GM19438 (cell line): ENCODE measurements around the gene LRRC7.
"Not testable (repeated sequence)": the region's sequence is repeated elsewhere in the genome, so short reads cannot be mapped to it uniquely, and the experiment has no call there.

Source experiments
- ATAC-seq: cut with Tn5 transposase; IDR thresholded peaks from one replicate; pipeline ENCODE4 v1.9.1; 2021; ENCODE audit warnings: low read depth; ENCODE audit not compliant: unreplicated experiment

Gene LRRC7

GRCh38 chr1:69688193-69688592 lies 120.5 kb downstream of the LRRC7 start:
- no peak for ATAC-seq

DNA sequence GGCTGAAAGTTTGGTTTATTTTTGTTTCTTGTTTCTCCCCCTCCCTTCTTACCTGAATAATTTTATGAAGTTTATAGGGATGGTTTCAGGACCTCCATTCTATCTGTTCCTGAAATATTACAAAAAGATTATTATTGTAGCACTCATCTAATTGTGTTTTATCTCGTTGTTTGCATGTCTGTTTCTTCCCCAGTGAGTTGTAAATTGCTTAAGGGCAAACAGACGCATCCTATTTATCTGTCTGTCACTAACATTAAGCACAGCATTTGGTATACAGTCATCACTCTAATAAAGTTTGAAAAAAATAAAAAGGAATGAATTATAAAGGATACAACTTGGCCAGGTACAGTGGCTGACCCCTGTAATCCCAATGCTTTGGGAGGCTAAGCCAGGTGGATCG lies 123.5 kb downstream of the LRRC7 start:
- ATAC-seq, result no peak

- ATAC-seq, result no peak
Measured at GRCh38 chr1:69693921-69694675, 126.4 kb downstream of the LRRC7 start.

DNA sequence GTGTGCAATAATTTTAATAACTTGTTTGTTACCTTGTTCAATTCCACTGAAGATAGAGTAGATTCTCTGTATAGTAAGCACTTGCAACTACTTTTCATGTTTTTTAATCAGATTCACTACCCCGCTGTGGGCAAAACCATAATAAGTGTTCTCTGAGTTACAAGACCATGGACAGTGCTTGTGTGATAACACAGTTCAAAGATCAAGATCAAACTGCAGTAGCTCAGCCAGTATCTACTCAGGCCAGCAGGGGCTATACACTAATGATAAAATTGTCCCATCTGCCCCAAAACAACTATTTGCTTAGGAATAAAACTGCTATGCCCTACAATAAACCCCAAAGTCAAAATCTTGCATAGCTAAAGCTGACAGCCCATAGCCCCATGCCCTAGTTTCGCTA lies 129.6 kb downstream of the LRRC7 start:
- no peak for ATAC-seq

GRCh38 chr1:69700770-69701169 lies 133.0 kb downstream of the LRRC7 start:
- no peak for ATAC-seq

GRCh38 chr1:69702085-69702484 lies 134.4 kb downstream of the LRRC7 start:
- ATAC-seq, result no peak

DNA sequence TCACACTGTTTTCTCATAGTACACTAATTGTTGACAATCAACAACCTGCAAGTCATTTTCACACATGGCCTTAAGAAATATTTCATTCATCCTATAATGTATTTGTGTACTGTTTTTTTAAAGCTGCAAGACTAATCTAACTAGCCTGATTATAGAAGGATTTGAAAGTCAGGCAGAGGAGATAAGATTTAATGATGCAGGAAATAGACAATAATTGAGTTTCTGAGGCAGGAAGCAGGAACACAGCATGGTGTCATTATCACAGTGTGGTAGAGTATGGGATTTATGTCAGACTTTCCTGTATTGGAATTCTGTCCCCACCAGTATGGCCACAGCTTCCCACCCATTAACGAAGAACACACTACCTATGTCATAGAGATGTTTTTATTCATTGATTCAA lies 138.8 kb downstream of the LRRC7 start:
- ATAC-seq, result no peak

DNA sequence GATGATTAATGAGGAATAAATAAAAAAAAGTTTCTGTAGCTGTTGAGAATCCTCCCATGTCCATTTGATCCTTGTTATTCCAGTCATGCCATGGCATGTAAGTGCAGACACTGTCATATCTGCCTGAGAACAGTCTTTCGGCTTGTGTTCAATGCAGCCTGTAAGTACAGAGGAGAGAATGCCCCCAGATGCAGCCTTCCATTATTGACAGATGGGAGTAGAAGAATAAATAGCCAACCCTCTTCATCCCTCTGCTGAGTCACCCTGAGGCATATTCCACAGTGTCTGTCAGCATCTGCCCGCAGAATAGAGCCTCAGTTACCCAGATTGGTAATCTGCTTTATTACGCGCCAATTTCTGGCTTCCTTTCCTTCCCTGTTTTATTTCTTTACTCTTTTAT lies 139.4 kb downstream of the LRRC7 start:
- no peak for ATAC-seq

GRCh38 chr1:69710484-69711189 lies 142.9 kb downstream of the LRRC7 start:
- ATAC-seq, result no peak

DNA sequence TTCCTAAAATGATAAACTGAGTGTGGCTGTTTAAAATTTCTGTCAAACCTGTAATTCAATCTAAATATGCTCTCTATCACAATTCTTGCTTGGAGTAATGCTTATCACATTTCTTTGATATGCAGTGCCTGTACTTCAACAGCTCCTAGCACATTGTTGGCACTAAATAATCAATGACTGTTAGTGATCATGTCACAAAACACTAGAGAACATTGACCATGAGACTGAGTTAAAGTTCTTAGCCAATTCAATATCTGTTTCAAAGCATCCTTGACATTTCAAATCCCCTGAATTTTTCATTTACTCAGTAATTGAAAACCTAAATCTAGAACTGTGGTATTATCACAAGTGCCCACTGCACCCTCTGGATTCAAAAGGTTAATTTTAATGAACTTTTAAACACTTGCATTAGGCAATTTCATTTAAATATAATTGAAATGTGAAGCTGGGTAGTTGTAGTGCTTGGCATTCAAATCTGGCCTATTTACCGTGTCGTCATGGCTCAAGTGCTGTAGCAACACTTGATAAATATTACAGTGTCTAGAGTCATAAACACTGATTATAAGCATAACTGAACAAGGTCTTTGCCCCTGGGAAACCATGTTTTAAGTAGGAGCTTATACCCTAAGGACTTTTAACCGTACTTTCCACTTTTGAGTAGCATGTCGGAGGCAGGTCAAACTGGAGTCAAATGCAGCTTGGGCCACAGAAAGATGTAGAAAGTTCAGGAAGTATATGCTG lies 143.6 kb downstream of the LRRC7 start:
- ATAC-seq, result no peak

- ATAC-seq, result not testable (repeated sequence)
Measured at GRCh38 chr1:69717834-69718233, 150.1 kb downstream of the LRRC7 start.

DNA sequence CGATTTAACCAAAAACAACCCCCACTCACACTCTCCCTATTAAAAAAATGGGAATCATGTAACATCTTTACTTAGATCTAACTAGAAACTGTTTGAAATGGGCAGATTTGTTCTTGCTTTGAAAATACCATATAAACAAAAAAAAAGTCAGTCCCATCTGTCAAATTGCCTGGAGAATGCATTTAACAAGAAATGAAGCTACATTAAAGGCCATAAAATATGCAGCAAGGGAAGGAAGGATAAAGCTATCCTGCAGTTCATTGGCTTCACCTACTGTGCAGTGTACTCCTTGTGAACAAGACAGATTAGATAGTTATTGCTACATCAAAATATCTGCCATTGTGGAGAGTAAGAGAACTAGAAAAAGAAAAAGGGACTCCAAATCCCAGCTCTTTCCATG lies 160.5 kb downstream of the LRRC7 start:
- no peak for ATAC-seq

DNA sequence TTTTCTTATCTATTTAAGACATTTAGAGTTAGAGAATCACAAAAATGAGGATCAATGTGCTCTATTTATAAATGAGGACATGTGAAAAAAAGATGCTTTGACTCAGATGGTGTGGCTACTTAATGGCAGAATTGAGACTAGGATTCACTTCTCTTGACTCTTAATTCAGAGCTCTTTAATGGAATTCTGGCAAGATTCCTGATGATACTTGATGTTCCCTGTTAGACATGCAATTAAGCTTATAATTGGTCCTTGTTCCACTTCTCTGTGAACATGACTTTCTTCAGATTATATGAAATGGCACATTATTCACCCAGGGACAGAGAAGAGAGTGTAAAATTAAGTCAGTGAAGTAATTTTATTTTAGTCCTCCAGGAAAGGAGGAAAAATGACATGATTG lies 165.3 kb downstream of the LRRC7 start:
- ATAC-seq, result no peak

DNA sequence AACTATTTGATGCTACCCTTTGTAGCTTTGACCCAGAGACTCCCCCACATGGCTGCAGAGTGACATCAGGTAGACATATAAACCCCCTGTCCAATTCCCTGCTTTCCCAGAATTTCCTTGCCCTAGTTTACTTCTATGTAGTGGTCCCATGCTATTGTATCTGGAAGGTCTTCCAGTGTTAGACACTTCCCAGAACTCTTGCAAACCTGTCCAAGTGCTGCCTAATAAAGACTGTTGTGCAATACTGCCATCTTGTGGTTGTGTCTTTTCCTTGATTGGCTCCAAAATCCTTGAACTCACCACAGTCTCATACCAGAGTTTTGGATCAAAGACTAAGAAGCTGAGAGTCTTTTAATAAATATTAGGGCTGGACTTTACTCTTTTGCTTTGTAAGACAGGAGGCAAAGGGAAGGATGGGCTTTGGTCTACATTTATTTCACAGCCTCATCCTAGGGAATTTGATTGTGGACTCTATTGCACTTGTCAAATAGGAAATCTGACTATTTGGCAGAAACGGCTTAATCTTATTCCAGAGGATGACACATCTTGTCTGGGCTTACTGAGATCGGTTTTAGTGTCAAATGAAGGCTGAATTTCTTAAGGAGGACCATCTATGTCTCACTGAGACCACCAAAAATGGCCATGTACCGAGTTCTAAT lies 169.9 kb downstream of the LRRC7 start:
- peak; percentile 84 for ATAC-seq

GRCh38 chr1:69738458-69739250 lies 170.9 kb downstream of the LRRC7 start:
- no peak for ATAC-seq

GRCh38 chr1:69739251-69739605 lies 171.5 kb downstream of the LRRC7 start:
- no peak for ATAC-seq

- no peak for ATAC-seq
Measured at GRCh38 chr1:69743146-69743545, 175.4 kb downstream of the LRRC7 start.

- no peak for ATAC-seq
Measured at GRCh38 chr1:69744381-69744780, 176.7 kb downstream of the LRRC7 start.

- ATAC-seq, result no peak
Measured at GRCh38 chr1:69747207-69747606, 179.5 kb downstream of the LRRC7 start.

DNA sequence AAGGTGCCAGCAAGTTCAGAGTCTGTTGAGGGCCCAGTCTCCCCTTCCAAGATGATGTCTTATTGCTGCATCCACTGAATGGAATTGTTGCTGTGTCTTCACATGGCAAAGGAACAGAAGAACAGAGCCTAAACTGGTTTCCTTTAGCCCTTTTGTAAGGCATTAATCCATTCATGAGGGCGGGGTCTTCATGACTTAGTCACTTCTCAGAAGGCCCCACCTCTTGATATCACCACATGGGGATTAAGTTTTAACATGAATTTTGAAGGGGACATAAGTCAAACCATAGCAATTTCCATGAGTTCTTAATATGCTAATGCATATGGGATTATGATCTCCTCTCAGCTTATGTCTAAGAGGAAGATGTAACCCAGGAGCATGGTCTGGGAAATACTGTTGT lies 182.9 kb downstream of the LRRC7 start:
- ATAC-seq, result no peak
